Measurements from ENCODE around the gene TPCN2.

Gene TPCN2

DNA sequence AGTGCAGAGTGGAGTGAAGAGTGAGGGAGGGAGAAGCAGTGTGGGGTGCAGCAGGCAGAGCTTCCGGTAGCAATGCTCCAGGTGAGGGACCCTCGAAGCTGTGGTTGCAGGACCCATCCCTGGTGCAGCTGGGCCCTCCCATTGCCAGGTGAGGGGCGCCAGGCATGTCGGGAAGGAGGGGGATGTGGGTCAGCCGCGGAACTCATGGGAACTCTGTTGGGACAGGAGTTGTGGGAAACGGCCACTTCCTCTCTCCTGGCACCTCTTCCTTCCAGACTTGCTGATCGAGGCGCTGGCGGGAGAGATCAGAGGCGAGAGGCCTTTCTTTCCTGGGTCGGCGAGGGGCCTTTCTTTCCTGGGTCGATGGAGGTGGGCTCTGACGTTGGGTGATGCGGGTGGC is 48.5 kb downstream of the TPCN2 start:
- no peak for DNase-seq

DNA sequence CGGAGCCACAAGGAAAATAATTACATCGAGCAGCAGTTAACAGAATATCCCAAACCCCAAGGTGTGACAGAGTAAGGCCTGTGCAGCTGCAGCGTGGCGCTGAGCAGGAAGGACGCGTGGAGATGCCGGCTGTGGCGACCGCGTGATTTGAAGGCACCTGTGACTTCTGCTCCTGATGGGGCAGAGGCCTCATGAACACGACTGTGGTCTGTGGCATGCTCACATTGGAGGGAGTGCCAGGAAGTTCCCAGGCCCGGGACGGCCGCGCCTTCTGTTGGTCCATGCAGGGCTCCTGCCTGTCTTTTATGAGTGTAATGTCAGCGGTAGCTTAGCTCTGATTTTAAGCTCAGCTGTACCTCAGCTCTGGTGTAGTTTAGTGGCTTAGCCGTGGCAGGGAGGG is 50.4 kb downstream of the TPCN2 start:
- DNase-seq = no peak

DNA sequence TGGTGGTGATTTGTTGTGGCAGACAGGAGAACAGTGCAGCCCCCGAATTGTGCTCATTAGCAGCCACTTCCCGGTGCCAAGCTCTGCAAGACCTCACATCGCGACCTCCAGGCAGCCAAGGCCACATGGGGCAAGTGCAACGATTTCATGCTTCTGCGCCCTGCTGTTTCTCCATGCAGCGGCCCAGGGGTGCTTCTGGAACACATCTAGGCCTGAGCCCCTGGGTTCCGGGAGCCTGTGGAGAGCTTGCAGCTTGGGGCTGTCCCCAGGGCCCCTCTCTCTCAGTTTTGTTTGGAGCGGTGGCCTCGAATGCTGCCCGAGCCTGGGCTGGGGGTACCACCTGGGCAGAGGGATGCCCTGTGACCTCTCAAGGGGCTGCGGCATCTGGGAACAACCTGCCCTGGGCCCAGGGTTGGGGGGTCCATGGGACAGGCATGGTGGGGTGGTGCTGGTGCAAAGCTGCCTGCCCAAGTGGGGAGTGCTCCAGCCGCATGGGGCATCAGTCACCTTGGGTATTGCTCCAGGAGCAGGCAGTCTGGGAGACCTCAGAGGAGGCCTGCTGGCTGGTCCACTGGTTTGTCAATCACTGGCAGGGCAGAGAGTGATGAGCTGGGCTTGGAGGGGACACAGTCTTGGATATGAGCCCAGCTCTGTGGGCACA is 51.9 kb downstream of the TPCN2 start:
- DNase-seq = no peak

DNA sequence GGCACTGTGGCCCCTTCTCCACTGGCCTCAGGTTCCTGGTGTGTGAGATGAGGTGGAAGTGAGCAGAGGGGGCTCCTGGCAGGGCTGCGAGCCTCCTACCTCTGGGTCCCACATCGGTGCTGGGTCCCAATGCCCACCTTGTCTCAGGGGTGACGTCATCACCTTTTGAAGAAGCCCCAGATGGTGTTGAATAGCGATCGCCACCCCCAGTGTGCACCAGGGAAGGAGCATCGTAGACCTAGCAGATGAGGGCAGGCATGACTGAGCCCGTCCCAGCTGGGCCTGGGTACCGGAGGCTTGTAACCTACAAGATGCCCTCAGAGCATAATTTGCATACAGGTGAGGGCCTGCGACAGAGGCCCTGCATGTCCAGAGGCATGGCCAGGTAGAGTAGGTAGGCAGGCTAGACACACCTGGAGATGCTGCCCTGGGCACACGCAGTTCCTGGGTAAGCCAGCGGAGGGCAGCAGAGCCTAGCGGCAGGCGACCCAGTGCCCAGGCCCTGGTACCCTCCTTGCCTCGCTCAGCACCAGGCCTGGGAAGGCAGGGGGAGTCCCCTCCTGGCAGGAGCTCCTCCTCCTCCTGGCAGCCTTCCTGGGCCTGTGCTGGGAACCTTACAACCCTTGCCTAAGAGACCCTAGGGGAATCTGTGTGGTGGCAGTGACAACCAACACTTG is 52.5 kb downstream of the TPCN2 start:
- DNase-seq = peak; percentile 68

DNA sequence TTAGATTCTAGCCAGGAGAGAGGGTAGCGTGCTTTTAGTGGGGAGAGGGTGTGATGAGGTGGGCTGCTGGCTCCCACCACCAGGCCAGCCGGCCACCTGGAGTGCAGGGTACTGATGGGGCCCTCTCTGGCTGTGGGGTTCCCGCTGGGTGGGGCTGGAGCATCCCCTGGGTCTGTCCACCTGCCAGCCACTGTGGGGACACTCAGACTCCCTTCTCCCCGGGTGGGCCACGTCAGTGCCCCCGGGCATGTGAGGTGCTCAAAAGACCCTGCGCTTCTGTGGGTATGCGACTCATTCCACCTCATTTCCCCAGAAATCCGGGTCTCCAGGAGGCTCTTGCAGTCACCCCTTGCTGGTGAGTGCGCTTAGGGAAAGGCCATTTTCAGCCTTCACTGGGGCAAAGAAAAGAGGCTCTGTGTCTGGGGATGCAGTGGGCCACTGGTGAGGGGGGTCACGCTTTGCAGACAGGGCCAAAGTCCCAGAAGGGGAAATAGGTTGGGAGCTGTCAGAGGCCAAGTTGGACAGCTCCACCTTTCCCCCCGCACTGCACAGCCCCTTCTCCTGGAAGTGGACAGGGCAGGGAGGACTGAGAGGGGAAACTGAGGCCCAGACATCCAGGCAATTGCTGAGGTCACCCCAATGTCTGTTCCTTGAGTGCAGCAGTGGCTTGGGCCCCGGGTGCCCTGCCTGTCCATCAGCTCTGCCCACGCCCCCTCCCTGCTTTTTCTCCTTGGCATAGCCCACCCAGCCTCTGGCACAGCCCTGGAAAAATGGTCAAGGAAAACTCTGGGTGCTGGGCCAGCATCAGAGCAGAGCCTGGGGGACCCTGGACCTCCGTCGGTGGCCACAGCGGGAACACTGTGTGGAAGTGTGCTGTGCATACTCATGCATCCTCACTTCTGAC is 53.3 kb downstream of the TPCN2 start:
- DNase-seq = no peak

DNA sequence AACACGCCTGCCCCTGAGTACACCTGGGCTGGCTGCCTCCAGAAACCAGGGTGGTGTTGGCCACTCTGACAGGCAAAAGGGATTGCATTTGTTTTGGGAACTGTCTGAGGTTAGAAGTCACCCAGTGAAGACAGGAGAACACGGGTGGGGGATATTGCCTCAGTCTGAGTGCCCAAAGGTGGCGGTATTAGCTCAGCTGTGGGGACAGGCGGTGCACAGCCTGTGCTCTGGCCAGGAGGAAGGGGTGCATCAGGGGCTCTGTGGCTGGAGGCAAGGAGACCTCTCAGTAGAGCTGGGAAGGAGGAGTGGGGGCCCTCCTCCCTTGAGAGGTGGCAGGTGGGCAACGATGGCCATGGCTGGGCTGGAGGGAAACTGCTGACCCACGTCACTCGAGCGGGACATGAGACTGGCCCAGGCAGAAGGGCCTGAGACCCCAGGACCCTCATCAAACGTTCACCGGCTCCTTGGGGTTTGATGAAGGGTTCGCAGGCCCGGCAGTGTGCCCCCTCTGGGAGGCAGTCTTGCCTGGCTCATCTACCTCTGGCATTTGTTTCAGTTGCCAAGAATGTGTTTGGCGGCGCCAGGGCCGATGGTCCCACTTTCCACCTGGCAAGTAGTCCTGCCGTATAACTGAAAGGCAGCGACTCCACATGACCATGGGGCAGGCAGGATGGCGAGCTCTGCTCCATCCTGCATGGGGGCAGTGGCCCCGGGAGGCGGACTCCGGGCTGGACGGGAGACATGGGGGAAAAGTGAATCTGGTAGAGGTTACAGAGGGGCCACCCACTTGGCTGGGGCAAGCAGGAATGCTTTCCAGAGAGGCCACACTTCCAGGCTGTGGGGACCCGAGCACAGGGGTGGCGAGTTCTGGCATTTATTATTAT is 54.2 kb downstream of the TPCN2 start:
- DNase-seq = no peak

DNA sequence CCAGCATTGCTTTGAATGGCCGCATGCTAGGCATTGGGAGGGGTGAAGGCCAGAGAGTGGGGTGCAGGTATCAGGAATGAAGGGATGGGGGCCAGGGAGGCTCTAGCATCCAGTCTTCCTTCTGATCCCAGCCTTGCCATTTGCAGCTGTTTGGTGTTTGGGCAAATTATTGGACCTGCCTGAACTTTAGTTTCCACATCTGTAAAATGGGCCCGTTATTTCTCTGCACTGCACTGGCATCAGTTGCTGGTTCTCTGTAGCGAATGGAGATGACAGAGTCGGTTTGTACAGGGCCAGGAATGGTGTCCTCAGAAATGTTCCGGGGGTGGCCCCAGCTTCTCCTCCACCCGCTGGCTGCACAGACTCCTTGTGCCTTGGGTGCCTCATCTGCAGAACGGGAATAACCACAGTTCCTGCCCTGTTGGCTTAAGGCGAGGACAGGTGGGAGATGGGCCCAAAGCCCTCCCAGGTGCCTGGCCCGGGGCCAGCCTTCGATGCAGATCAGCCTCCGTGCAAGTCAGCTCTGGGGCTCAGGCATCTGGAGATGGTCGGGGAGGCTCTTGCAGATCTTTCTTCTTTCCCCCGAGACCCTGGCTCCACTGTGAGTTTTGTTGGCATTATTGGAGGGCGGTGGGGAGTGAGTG is 55.6 kb downstream of the TPCN2 start:
- no peak for DNase-seq

DNA sequence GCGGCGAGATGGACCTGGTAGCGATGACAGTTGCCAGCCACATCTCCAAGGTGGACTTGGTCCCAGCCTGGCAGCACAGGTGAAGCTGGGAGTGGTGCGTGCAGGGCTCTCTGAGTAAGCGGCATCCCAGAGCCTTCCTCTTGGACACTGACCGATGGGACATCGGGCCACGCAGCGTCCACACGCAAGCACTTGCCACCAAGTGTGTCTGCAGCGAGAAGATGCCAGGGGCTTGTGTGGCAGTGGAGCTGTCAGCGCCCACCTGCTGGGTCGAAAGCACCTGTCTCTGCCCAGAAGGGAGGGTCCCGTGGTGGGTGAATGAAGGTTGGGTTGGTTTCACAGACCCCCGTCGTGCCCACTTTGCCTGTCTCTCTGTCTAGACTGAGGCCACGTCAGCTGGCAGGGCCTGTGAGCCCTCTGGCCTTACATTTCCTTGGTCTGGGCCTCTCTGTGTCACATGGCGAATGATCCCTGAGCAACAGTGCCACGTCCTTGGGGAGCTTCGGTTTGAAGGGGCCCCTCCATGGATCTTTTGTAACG is 56.2 kb downstream of the TPCN2 start:
- no peak for DNase-seq

DNA sequence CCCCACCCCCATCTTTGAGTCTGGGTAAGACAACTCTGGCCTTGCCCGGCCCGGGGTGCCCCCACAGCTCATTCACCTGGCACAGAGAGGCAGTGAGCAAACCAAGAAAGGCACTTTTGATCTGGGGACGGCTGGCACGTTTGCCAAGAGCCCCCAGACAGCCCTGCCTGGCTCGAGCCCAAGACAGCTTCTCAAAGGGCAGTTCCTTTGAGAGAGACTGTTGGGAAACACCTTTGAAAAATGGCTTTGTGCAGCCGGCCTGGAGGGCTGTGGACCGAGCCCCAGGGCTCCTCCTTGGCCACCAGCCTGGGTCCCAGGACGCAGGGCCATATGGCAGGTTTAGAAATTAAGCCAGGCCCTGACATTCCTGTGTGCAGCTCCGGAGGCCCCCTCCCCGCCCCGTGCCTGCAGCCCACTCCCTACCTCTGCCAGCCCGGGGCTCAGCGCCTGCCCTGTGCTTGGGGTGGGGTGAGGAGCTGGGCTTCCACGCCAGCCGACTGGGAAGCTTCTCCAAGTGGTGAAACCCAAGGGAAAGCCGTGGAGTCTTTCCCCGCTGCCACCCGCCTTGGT is 56.8 kb downstream of the TPCN2 start:
- DNase-seq = no peak

DNA sequence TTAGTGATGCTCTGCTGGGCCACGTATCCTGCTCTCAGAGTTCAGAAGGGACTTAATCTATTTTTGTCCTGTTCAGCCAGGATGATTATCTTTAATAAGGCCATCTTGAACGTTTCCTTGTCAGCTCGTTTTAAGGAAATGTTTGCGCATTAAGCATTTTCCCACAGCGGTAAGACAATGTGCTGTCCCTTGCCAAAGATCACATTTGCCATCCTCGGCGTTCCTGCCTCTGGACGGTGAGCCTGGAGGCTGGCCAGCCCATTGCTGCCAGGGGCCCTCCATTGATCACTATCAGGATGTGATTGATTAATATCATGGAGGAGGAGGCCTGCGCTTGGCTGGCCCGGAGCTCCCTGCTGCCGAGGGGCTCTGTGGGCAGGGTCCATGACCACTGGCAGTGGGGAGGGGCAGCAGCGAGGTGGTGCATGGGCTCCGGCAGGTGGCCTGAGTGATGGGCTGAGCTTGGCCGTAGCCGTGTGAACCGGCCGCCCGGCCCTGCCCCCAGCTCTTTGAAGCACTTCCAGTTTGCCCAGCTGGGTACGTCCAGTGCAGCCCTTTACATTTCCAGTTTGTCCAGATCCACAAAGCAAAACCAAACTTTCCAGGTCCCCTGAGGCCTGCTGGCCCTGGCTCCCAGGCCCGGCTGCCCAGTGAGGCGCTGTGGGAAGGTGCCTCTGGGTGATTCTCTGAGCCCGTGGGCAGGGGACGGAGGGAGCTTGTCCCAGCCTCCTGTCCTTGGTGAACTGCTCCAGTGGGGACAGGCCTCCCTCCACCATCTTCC is 57.5 kb downstream of the TPCN2 start:
- no peak for DNase-seq

DNA sequence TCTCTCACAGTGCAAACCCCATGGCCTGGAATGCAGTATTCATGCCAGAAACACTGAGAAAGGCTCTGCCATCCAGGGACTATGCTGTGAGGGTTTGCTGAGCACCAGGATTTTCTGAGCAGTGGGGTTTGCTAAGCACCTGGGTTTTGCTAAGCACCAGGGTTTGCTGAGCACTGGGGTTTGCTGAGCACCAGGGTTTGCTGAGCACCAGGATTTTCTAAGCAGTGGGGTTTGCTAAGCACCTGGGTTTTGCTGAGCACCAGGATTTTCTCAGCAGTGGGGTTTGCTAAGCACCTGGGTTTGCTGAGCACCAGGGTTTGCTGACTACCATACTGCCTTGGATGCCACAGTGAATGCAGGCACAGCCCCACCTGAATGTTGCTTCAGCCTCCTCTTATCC is 58.7 kb downstream of the TPCN2 start:
- no peak for DNase-seq

DNA sequence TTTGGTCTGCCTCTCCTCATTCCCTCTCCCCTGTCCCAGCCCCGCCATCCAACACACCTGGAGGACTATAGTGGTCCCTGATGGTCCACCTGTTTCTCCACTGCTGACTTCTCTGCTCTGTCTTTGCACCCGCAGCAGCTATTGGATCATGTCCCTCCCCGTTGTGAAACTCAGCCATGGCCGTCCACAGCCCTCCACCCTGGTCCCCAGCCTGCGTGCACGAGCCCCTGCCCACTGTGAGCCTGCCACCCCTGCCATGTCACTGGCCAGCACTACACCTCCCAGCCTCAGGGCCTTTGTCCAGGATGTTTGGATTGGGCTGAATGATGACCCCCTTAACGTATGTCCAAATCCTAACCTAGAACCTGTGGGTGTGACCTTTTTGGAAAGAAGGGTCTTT is 59.3 kb downstream of the TPCN2 start:
- no peak for DNase-seq

DNA sequence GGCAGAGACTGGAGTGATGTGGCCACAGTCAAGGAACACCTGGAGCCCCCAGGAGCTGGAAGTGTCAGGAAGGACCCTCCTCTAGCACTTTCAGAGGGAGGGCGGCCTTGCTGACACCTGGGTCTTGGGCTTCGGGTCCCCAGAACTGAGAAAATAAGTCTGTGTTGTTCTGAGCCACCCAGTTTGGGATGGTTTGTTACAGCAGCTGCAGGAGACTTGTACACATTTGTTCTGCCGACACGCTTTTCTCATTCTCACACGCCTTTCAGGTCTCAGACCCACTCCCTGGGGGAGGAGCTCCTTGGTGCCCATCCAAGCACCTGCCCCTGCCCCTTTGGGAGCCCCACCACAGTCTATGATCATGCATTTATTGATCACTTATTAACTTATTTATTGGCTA is 59.8 kb downstream of the TPCN2 start:
- no peak for DNase-seq

DNA sequence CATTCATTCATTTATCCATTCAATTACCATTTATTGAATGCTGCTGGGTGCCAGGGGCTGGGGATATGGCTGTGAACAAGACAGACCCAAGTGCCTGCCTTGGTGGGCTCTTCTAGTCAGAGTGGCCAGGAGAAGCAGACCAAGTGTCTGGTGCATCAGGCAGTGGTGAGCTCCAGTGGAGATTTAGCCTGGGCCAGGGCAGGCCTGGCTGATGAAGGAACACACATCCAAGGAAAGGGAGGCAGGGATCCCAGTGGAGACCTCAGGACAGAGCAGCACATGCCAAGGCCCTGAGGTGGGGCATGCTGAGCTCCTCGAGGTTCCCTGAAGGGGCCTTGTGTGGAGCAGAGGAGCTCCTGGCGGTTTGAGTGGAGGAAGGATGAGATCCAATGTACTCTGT is 60.4 kb downstream of the TPCN2 start:
- no peak for DNase-seq

DNA sequence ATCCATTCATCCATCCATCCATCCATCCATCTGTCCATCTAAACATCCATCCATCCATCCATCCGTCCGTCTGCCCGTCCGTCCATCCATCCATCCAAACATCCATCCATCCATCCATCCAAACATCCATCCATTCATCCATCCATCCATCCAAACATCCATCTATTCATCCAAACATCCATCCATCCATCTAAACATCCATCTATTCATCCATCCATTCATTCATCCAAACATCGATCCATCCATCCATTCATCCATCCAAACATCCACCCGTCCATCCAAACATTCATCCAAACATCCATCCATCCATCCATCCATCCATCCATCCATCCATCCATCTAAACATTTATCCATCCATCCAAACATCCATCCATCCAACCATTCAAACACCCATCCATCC is 61.7 kb downstream of the TPCN2 start:
- no peak for DNase-seq

DNA sequence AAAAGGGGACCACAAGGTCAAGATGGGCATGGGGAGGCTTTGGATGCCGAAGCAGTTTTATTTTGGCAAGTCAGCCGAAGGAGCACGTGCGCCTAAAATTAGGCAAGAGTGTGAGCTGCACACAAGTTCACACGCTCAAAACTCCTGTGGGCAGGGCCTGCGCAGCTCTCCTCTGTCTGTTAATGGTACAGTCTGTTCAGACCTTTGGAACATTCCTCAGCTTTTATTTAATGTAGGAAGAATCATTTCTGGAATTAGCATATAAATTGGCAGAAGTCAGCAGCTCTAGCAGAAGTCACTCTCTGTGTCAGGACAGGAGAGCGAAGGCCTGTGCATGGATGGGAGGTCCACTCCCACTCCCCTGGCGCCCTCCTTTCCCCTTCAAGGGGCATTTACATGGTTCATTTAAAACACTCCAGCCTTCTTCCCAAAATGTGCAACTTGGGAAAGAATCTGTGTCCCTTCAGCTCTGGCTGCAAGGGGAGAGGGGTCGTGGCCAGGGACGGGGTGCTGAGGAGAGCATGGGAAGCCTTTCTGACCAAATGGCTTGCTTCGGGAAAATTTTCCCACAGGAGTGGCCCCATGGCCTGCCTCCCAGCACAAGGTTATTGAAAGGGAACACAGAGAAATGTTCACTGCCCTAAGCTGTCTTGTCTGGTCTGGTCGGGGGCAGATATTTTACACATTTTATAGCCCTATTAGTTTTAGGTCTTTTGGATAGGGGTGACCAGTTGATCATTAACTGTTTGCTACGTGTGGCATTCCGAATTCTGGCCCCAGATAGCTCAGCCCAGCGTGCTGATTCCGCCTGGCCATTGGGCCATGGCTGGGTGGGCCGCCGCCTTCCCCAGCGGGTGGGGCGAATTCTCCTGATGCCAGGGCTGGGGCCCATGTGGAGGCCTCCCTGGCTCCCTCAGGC is 63.2 kb downstream of the TPCN2 start:
- DNase-seq = no peak

DNA sequence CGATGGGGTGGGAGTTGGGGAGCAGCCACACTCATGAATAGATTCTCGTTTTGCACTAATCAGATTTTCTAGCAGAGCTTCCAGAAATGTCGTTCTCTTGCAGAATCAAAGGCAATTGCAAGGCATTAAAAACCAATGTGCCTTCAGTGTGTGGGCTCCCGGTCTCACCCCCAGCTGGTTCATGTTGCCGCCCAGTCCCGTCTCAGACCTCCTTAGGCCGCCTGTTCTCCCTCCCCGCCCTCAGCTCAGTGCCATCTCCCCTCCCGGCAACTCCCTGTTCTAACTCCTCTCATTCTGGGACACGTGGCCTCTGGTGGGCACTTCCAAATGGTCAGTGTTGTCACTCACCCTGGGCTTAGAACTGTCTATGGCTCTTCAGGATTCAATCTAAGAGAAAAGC is 64.5 kb downstream of the TPCN2 start:
- no peak for DNase-seq

DNA sequence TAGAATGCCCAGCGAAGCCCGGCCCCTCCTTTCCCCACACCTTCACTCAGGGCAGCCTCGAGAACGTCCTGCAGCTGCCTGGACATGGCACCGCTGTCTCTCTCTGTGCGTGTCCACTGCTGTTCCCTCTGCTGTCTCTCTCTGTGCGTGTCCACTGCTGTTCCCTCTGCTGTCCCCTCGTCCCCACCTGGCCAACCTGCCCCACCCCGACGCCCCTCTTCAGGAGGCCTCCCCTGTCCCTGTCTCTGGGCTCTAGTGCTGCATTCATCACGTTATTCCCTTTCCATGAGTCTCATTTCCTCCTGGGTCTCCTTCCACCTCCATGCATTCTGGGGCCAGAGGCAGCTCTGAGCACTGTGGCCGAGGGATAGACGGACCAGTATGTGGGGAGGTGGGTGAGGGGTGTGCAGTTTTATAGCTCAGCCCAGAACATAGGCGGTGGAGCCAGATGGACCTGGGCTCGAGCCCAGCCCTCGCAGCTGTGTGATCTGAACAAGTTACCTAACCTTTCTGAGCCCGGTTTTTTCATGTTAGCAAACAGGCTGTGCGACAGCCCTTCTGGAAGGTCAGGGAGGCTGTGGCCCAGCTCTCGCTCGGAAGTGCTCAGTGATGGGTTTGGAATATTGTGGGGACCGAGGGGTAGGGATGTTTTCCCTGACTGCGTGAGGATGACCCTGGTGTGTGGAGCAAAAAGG is 65.1 kb downstream of the TPCN2 start:
- no peak for DNase-seq

DNA sequence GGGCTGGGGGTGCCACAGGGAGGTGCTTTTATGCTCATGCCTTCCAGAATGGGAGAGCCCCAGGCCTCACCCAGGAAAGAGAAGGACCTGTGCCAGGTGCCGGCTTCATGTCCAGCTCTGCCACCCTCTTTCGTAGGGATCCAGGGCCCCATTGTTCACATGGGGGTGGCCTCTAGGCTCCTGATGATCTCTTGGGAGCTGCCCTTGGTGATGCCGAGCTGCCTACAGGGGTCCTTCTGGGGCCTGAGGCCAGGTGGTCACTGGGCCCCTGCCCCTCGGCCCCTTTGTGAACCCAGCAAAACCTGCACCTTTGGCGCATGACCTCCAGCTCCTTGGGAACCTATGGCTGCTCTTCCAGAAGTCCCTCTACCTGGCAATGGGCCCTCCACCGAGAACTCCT is 65.6 kb downstream of the TPCN2 start:
- no peak for DNase-seq
